RWPE1 (cell line): ENCODE results near the gene AGK.
A peak's percentile ranks its signal among the peaks of the same experiment; 100 is the strongest.

ENCODE experiments used
- CTCF ChIA-PET: fragments of 350-600 bp; sonication (Branson Sonifier 250); formaldehyde crosslinking; extraction: SDS; loops from one replicate; lab custom pipeline; 2021; lab: Yijun Ruan, JAX
- POLR2A ChIA-PET: fragments of 400-600 bp; formaldehyde crosslinking; extraction: SDS; loops from one replicate; lab custom pipeline; 2020; ENCODE audit warnings: antibody characterized with exemption; ENCODE audit not compliant: low non-redundant PET; lab: Yijun Ruan, JAX
- DNase-seq: peaks from one replicate; pipeline ENCODE4 v3.0.0; 2012; ENCODE audit warnings: low spot score
- H3K27ac ChIP-seq: fragments of 450-650 bp; 2 replicates; pipeline ENCODE4 v1.5.1; 2017
- CTCF ChIP-seq: fragments of 450-650 bp; conservative IDR thresholded peaks from 2 replicates; pipeline ENCODE4 v1.5.1; 2017; ENCODE audit warnings: low read depth, mild to moderate bottlenecking

AGK gene

GRCh38 chr7:141590666-141591065 is 39.5 kb downstream of the AGK start:
- TF ChIP-seq CTCF: no peak
- peak; percentile 19 for DNase-seq
- H3K27ac ChIP-seq: peak overlapping the region; percentile 43; the same call in 1 of the 2 replicates
- ChIA-PET CTCF (no interaction called here), POLR2A (no interaction called here)

GRCh38 chr7:141593134-141593533 is 41.9 kb downstream of the AGK start:
- no peak for DNase-seq
- TF ChIP-seq CTCF: no peak
- CTCF ChIA-PET: no interaction called here
- H3K27ac ChIP-seq: no peak overlapping the region
- POLR2A ChIA-PET: no interaction called here

- ChIA-PET POLR2A (no interaction called here), CTCF (no interaction called here)
- no peak overlapping the region for H3K27ac ChIP-seq
- no peak for TF ChIP-seq CTCF
- no peak for DNase-seq
These were observed 46.8 kb downstream of the AGK start for GRCh38 chr7:141597966-141598365.

GRCh38 chr7:141598408-141598807 is 47.2 kb downstream of the AGK start:
- POLR2A ChIA-PET: no interaction called here
- CTCF ChIA-PET: interaction anchor here (0.6 kb wide), 1 partner anchor 56 kb away, joined by 3 read pairs; no protein-coding TSS in a partner anchor
- no peak for TF ChIP-seq CTCF
- H3K27ac ChIP-seq: no peak overlapping the region
- no peak for DNase-seq

- H3K27ac ChIP-seq: no peak overlapping the region
- DNase-seq: no peak
- TF ChIP-seq CTCF: no peak
- ChIA-PET CTCF (interaction anchor here (0.7 kb wide), 1 partner anchor 474 kb away, joined by 3 read pairs; no protein-coding TSS in a partner anchor), POLR2A (no interaction called here)
These were observed 49.2 kb downstream of the AGK start for GRCh38 chr7:141600168-141601006.

GRCh38 chr7:141609576-141609975 is 58.4 kb downstream of the AGK start:
- TF ChIP-seq CTCF: no peak
- DNase-seq: no peak
- POLR2A ChIA-PET: no interaction called here
- no peak overlapping the region for H3K27ac ChIP-seq
- CTCF ChIA-PET: no interaction called here
